HCT116 (cell line): ENCODE measurements around the gene PRDM7. TPM values are rescaled to one million over a fixed set of nuclear protein-coding genes. Genes with fewer than 3 reads are reported as not detected.
"Not testable (repeated sequence)": the region's sequence is repeated elsewhere in the genome, so short reads cannot be mapped to it uniquely, and the experiment has no call there.

Experiments used
- ATAC-seq: fragments of 200-7000 bp; cut with Tn5 transposase; 2 replicates; pipeline ENCODE4 v1.9.1; 2020; ENCODE audit warnings: mild to moderate bottlenecking, moderate library complexity
- BruUV-seq: library from RNA; stranded (reverse); fragments of 400-500 nt; replicated peaks from 2 replicates; lab custom pipeline; 2021; lab: Mats Ljungman, UMichigan
- CTCF ChIA-PET: fragments of 300-600 bp; sonication (Branson Sonifier 250); formaldehyde crosslinking; loops from one replicate; lab custom pipeline; 2021; ENCODE audit warnings: antibody characterized with exemption; lab: Charles Lee
- POLR2A ChIA-PET: fragments of 300-600, 350-600 bp; sonication (Branson Sonifier 250); formaldehyde crosslinking; loops from one replicate; lab custom pipeline; 2021; ENCODE audit warnings: antibody characterized with exemption; lab: Charles Lee
- RAD21 ChIA-PET, 2 experiments: fragments of 300-600 bp; sonication (Branson Sonifier 250); formaldehyde crosslinking; loops; one replicate each; lab custom pipeline; 2023; ENCODE audit warnings: low total read pairs in 2 of 2; ENCODE audit not compliant: uncharacterized antibody in 2 of 2, unreplicated experiment in 2 of 2, low non-redundant PET in 1 of 2; lab: Charles Lee
- DNase-seq: peaks from one replicate; pipeline ENCODE4 v3.0.0-alpha.2; 2010; ENCODE audit warnings: low read depth, low spot score
- H2AFZ ChIP-seq: fragments of 200-600 bp; shearing (Covaris generic), sonication (generic); 2 replicates; pipeline ENCODE4 v1.6.1; 2017; ENCODE audit warnings: low read depth, mixed run types, mixed read lengths, antibody characterized with exemption, low read length; ENCODE audit not compliant: poor library complexity, severe bottlenecking
- H3K27ac ChIP-seq: 2 replicates; pipeline ENCODE4 v1.5.1; 2012; ENCODE audit warnings: low read depth, low read length
- H3K27me3 ChIP-seq: fragments of 200-600 bp; sonication (generic); 2 replicates; pipeline ENCODE4 v1.6.1; 2016; ENCODE audit warnings: mixed run types, low read length, mixed read lengths; ENCODE audit not compliant: insufficient read depth
- H3K36me3 ChIP-seq, 2 experiments: fragments of 200-500 bp in 1 of 2; fragments of 200-600 bp in 1 of 2; sonication (Bioruptor generic) in 1 of 2; sonication (generic) in 1 of 2; 2 replicates each; pipeline versions ENCODE4 v1.5.1 to v1.6.1; 2014 to 2016; ENCODE audit warnings: low read length in 2 of 2, inconsistent platforms in 1 of 2, mixed read lengths in 1 of 2, mixed run types in 1 of 2; ENCODE audit not compliant: insufficient read depth in 2 of 2, control insufficient read depth in 1 of 2
- H3K4me1 ChIP-seq, 2 experiments: fragments of 200-600 bp in 1 of 2; sonication (generic) in 1 of 2; 2 replicates each; pipeline versions ENCODE4 v1.5.1 to v1.6.1; 2012 to 2017; ENCODE audit warnings: low read length in 2 of 2, inconsistent platforms in 1 of 2, mild to moderate bottlenecking in 1 of 2, mixed read lengths in 1 of 2, mixed run types in 1 of 2, moderate library complexity in 1 of 2; ENCODE audit not compliant: insufficient read depth in 2 of 2, control insufficient read depth in 1 of 2
- H3K4me2 ChIP-seq: fragments of 200-600 bp; sonication (generic); 2 replicates; pipeline ENCODE4 v1.6.1; 2017; ENCODE audit warnings: mixed run types, low read length, mixed read lengths
- H3K4me3 ChIP-seq, 2 experiments: fragments of 200-600 bp in 1 of 2; sonication (generic) in 1 of 2; replicated peaks in 1 of 2; 2 replicates each; pipeline ENCODE4 v1.5.1; 2011 to 2016; ENCODE audit warnings: low read length in 2 of 2, control low read depth in 1 of 2, low read depth in 1 of 2, mild to moderate bottlenecking in 1 of 2, mixed read lengths in 1 of 2, mixed run types in 1 of 2
- H3K79me2 ChIP-seq: fragments of 200-600 bp; sonication (generic); 2 replicates; pipeline ENCODE4 v1.6.1; 2017; ENCODE audit warnings: mild to moderate bottlenecking, mixed run types, low read length, moderate library complexity, mixed read lengths; ENCODE audit not compliant: insufficient read depth
- H3K9ac ChIP-seq: fragments of 200-600 bp; sonication (generic); 2 replicates; pipeline ENCODE4 v1.6.1; 2016; ENCODE audit warnings: low read length, mixed read lengths
- H3K9me2 ChIP-seq: fragments of 200-600 bp; sonication (generic), shearing (Covaris generic); 2 replicates; pipeline ENCODE4 v1.6.1; 2017; ENCODE audit warnings: mixed run types, mild to moderate bottlenecking, moderate library complexity; ENCODE audit not compliant: insufficient read depth
- H3K9me3 ChIP-seq, 2 experiments: fragments of 200-500 bp in 1 of 2; fragments of 200-600 bp in 1 of 2; sonication (Bioruptor generic) in 1 of 2; sonication (generic) in 1 of 2; 2 replicates each; pipeline ENCODE4 v1.6.1; 2014 to 2017; ENCODE audit warnings: low read length in 2 of 2, mixed read lengths in 2 of 2, inconsistent platforms in 1 of 2, low read depth in 1 of 2, mild to moderate bottlenecking in 1 of 2, mixed run types in 1 of 2, moderate library complexity in 1 of 2; ENCODE audit not compliant: control insufficient read depth in 1 of 2, insufficient read depth in 1 of 2
- H4K20me1 ChIP-seq: fragments of 200-600 bp; sonication (generic), shearing (Covaris generic); 2 replicates; pipeline ENCODE4 v1.6.1; 2017; ENCODE audit warnings: mixed run types, mild to moderate bottlenecking, moderate library complexity; ENCODE audit not compliant: insufficient read depth
- ATF3 ChIP-seq: IDR thresholded peaks from 2 replicates; pipeline ENCODE4 v1.6.1; 2012
- CEBPB ChIP-seq: IDR thresholded peaks from 2 replicates; pipeline ENCODE4 v1.6.1; 2012; ENCODE audit warnings: low read depth
- CTCF ChIP-seq, 3 experiments: fragments of 200-600 bp in 1 of 3; sonication (generic) in 1 of 3; IDR thresholded peaks in 2 of 3; conservative IDR thresholded peaks in 1 of 3; 2 replicates each; pipeline ENCODE4 v1.5.1; 2012 to 2017; ENCODE audit warnings: low read depth in 2 of 3, low read length in 2 of 3, antibody characterized with exemption in 1 of 3, borderline replicate concordance in 1 of 3, control low read depth in 1 of 3, mild to moderate bottlenecking in 1 of 3, mixed read lengths in 1 of 3, mixed run types in 1 of 3, moderate library complexity in 1 of 3; ENCODE audit not compliant: insufficient read depth in 1 of 3
- ELF1 ChIP-seq: IDR thresholded peaks from 2 replicates; pipeline ENCODE4 v1.6.1; 2012; ENCODE audit warnings: low read depth, borderline replicate concordance
- JUND ChIP-seq: IDR thresholded peaks from 2 replicates; pipeline ENCODE4 v1.6.1; 2012
- POLR2A ChIP-seq: IDR thresholded peaks from 2 replicates; pipeline ENCODE4 v1.7.0; 2011; ENCODE audit warnings: borderline replicate concordance; ENCODE audit not compliant: insufficient read depth, insufficient read length; ENCODE audit errors: extremely low read depth
- RAD21 ChIP-seq: IDR thresholded peaks from 2 replicates; pipeline ENCODE4 v1.6.1; 2012; ENCODE audit warnings: low read depth, mild to moderate bottlenecking
- REST ChIP-seq: IDR thresholded peaks from 2 replicates; pipeline ENCODE4 v1.6.1; 2012; ENCODE audit warnings: low read depth
- SRF ChIP-seq: IDR thresholded peaks from 2 replicates; pipeline ENCODE4 v1.6.1; 2012; ENCODE audit warnings: low read depth
- TCF7L2 ChIP-seq: IDR thresholded peaks from 2 replicates; pipeline ENCODE4 v1.7.0; 2011; ENCODE audit warnings: borderline replicate concordance, inconsistent platforms; ENCODE audit not compliant: insufficient read depth, insufficient read length; ENCODE audit errors: extremely low read depth
- YY1 ChIP-seq: IDR thresholded peaks from 2 replicates; pipeline ENCODE4 v1.6.1; 2011; ENCODE audit warnings: low read length, low read depth, moderate library complexity, mild to moderate bottlenecking; ENCODE audit not compliant: insufficient replicate concordance; ENCODE audit errors: extremely low read depth
- ZNF274 ChIP-seq: fragments of 200-500 bp; sonication (Bioruptor generic); IDR thresholded peaks from 2 replicates; pipeline ENCODE4 v1.6.1; 2014; ENCODE audit warnings: mild to moderate bottlenecking, low read depth, low read length, inconsistent platforms
- intact Hi-C: fragments of 100-400 bp; cut with micrococcal nuclease; formaldehyde crosslinking; loops from 2 replicates; pipeline ENCODE4 v1.10.0; 2022
- total RNA-seq: library from RNA; stranded (reverse); gene quantifications from one replicate; pipeline ENCODE4 v1.2.1, GENCODE V29; 2021; ENCODE audit not compliant: unreplicated experiment

PRDM7 gene
- total RNA-seq, 1 experiment from 2014 or later: 0.07 TPM

- H2AFZ ChIP-seq, ATAC-seq, H3K4me3 ChIP-seq, H3K79me2 ChIP-seq, H3K4me2 ChIP-seq, H3K9ac ChIP-seq, POLR2A ChIA-PET, H3K36me3 ChIP-seq, RAD21 ChIA-PET, BruUV-seq, H3K9me2 ChIP-seq, H3K27me3 ChIP-seq, H3K27ac ChIP-seq, DNase-seq, H4K20me1 ChIP-seq, intact Hi-C loops: not testable (repeated sequence)
- CTCF ChIA-PET: interaction anchor here (1.1 kb wide), 1 partner anchor 25 kb away, joined by 3 read pairs; no protein-coding TSS in a partner anchor
- H3K4me1 ChIP-seq: peaks cover 0 to 20% of the 10 kb centered on the region in 2 experiments; a peak in 2 of 4 replicates
- peaks cover 11 to 28% of the 10 kb centered on the region in 2 experiments; a peak in 2 of 4 replicates for H3K9me3 ChIP-seq
Measured at GRCh38 chr16:90056521-90056920, 20.6 kb downstream of the PRDM7 start.

DNA sequence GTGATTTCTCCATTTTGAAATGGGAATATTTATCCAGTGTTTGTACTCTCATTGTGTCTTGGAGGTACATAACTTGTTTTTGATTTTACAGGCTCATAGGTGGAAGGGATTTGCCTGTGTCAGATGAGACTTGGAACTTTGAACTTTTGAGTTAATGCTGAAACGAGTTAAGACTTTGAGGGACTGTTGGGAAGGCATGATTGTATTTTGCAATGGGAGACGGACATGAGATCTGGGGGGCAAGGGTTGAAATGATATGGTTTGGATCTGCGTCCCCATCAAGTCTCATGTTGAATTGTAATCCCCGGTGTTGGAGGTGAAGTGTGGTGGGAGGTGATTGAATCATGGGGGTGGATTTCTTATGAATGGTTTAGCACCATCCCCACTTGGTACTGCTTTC is 21.8 kb downstream of the PRDM7 start:
- H3K36me3 ChIP-seq: no peaks in the 10 kb centered on the region
- ChIA-PET RAD21 (no interaction called here), CTCF (no interaction called here), POLR2A (no interaction called here)
- H3K4me1 ChIP-seq: peaks cover 0 to 18% of the 10 kb centered on the region in 2 experiments; a peak in 2 of 4 replicates
- H4K20me1 ChIP-seq: no peaks in the 10 kb centered on the region
- no peaks in the 10 kb centered on the region for H3K9me2 ChIP-seq
- BruUV-seq: no TSS peak
- DNase-seq (no peak), ATAC-seq (no peak)
- H3K79me2 ChIP-seq: no peaks in the 10 kb centered on the region
- no peak overlapping the region for H3K4me2 ChIP-seq
- no peak overlapping the region for H2AFZ ChIP-seq
- H3K9ac ChIP-seq: no peak overlapping the region
- no peak for TF ChIP-seq CTCF (IDR thresholded peaks at IDR 0.05 in 2 of 3, conservative IDR thresholded peaks at IDR 0.05 in 1 of 3; ENCODE audit: borderline replicate concordance in 1 of 3, insufficient read depth in 1 of 3, low read depth in 2 of 3, low read length in 2 of 3)
- no peak for TF ChIP-seq YY1
- TF ChIP-seq ATF3: no peak
- no peak for TF ChIP-seq SRF
- no peak for TF ChIP-seq TCF7L2
- no peak for TF ChIP-seq ZNF274
- no peak for TF ChIP-seq CEBPB
- no peak for TF ChIP-seq ELF1
- TF ChIP-seq JUND: no peak
- TF ChIP-seq REST: no peak
- TF ChIP-seq POLR2A: no peak
- no peak for TF ChIP-seq RAD21
- intact Hi-C loops: no loop called here
- H3K27ac ChIP-seq: no peak overlapping the region
- no peaks in the 10 kb centered on the region for H3K27me3 ChIP-seq
- no peak overlapping the region for H3K4me3 ChIP-seq
- peaks cover 11 to 28% of the 10 kb centered on the region in 2 experiments; a peak in 2 of 4 replicates for H3K9me3 ChIP-seq
